SK-N-SH (cell line): ENCODE results near the gene ANGPTL7. TPM values are rescaled to one million over a fixed set of nuclear protein-coding genes. Genes with fewer than 3 reads are reported as not detected.

ENCODE experiments used
- CTCF ChIA-PET: fragments of 300-600, 350-600 bp; formaldehyde crosslinking; extraction: SDS; loops from one replicate; lab custom pipeline; 2021; lab: Yijun Ruan, JAX
- POLR2A ChIA-PET: fragments of 350-600 bp; sonication (Branson Sonifier 250); formaldehyde crosslinking; extraction: SDS; loops from one replicate; lab custom pipeline; 2020; ENCODE audit warnings: antibody characterized with exemption, inconsistent platforms; lab: Yijun Ruan, JAX
- DNase-seq: peaks from one replicate; pipeline ENCODE4 v3.0.0; 2012
- H2AFZ ChIP-seq: fragments of 200-600 bp; sonication (generic); 2 replicates; pipeline ENCODE4 v1.8.1; 2016; ENCODE audit warnings: antibody characterized with exemption, mild to moderate bottlenecking, low read depth
- H3F3A ChIP-seq: fragments of 200-600 bp; sonication (generic); replicated peaks from 2 replicates; pipeline ENCODE3; 2016; ENCODE audit warnings: antibody characterized with exemption, mild to moderate bottlenecking; ENCODE audit not compliant: insufficient read depth
- H3K27ac ChIP-seq, 2 experiments: fragments of 200-500 bp in 1 of 2; fragments of 200-600 bp in 1 of 2; sonication (Bioruptor generic) in 1 of 2; sonication (generic), shearing (Covaris generic) in 1 of 2; 2 replicates each; pipeline versions ENCODE4 v1.5.1 to v1.6.1; 2014 to 2016; ENCODE audit warnings: low read depth in 2 of 2, inconsistent platforms in 1 of 2, low read length in 1 of 2, mild to moderate bottlenecking in 1 of 2, mixed read lengths in 1 of 2
- H3K27me3 ChIP-seq: fragments of 200-600 bp; sonication (generic), shearing (Covaris generic); 2 replicates; pipeline ENCODE4 v1.6.1; 2016; ENCODE audit warnings: mixed run types; ENCODE audit not compliant: insufficient read depth
- H3K36me3 ChIP-seq, 2 experiments: fragments of 200-500 bp in 1 of 2; fragments of 200-600 bp in 1 of 2; sonication (Bioruptor generic) in 1 of 2; sonication (generic) in 1 of 2; replicated peaks in 1 of 2; 2 replicates each; pipeline versions ENCODE3 to v1.5.1; 2014 to 2016; ENCODE audit warnings: low read length in 1 of 2, mild to moderate bottlenecking in 1 of 2; ENCODE audit not compliant: insufficient read depth in 2 of 2, control insufficient read depth in 1 of 2
- H3K4me1 ChIP-seq, 2 experiments: fragments of 200-500 bp in 1 of 2; fragments of 200-600 bp in 1 of 2; sonication (Bioruptor generic) in 1 of 2; sonication (generic), shearing (Covaris generic) in 1 of 2; 2 replicates each; pipeline versions ENCODE4 v1.5.1 to v1.6.1; 2014 to 2016; ENCODE audit warnings: low read depth in 1 of 2, low read length in 1 of 2, mixed run types in 1 of 2; ENCODE audit not compliant: insufficient read depth in 2 of 2, control insufficient read depth in 1 of 2
- H3K4me2 ChIP-seq: fragments of 200-600 bp; sonication (generic), shearing (Covaris generic); 2 replicates; pipeline ENCODE4 v1.6.1; 2017; ENCODE audit warnings: mixed run types
- H3K4me3 ChIP-seq, 2 experiments: fragments of 200-500 bp in 1 of 2; fragments of 200-600 bp in 1 of 2; sonication (Bioruptor generic) in 1 of 2; sonication (generic), shearing (Covaris generic) in 1 of 2; 2 replicates each; pipeline versions ENCODE4 v1.5.1 to v1.8.1; 2014 to 2016; ENCODE audit warnings: low read depth in 2 of 2, inconsistent platforms in 1 of 2, low read length in 1 of 2, mild to moderate bottlenecking in 1 of 2, mixed read lengths in 1 of 2, moderate library complexity in 1 of 2
- H3K79me2 ChIP-seq: fragments of 200-600 bp; sonication (generic); 2 replicates; pipeline ENCODE4 v1.8.1; 2017; ENCODE audit warnings: mild to moderate bottlenecking; ENCODE audit not compliant: insufficient read depth
- H3K9ac ChIP-seq: fragments of 200-600 bp; sonication (generic); 2 replicates; pipeline ENCODE4 v1.6.1; 2017; ENCODE audit warnings: mixed run types
- H3K9me2 ChIP-seq: fragments of 200-600 bp; sonication (generic); 2 replicates; pipeline ENCODE4 v1.6.1; 2017; ENCODE audit warnings: mixed run types
- H3K9me3 ChIP-seq: fragments of 200-600 bp; sonication (generic); 2 replicates; pipeline ENCODE4 v1.6.1; 2017; ENCODE audit warnings: mixed run types, mild to moderate bottlenecking, moderate library complexity
- H4K20me1 ChIP-seq: fragments of 200-600 bp; sonication (generic); 2 replicates; pipeline ENCODE4 v1.6.1; 2017; ENCODE audit warnings: mild to moderate bottlenecking, mixed run types; ENCODE audit not compliant: insufficient read depth
- CTCF ChIP-seq: fragments of 200-600 bp; sonication (generic); IDR thresholded peaks from 2 replicates; pipeline ENCODE4 v1.6.1; 2017; ENCODE audit warnings: antibody characterized with exemption, mild to moderate bottlenecking, moderate library complexity
- EP300 ChIP-seq, 2 experiments: IDR thresholded peaks; 2 replicates each; pipeline versions ENCODE4 v1.4.0 to v1.6.1; 2012; ENCODE audit warnings: borderline replicate concordance in 1 of 2, low read depth in 1 of 2, low read length in 1 of 2
- EZH2phosphoT487 ChIP-seq: fragments of 200-600 bp; sonication (generic); IDR thresholded peaks from 2 replicates; pipeline ENCODE4 v1.6.1; 2017; ENCODE audit warnings: low read depth, mixed run types, mild to moderate bottlenecking, antibody characterized with exemption, moderate library complexity, borderline replicate concordance
- FOSL2 ChIP-seq: IDR thresholded peaks from 2 replicates; pipeline ENCODE4 v1.4.0; 2012; ENCODE audit warnings: low read depth, mild to moderate bottlenecking, moderate library complexity, borderline replicate concordance
- GABPA ChIP-seq: IDR thresholded peaks from 2 replicates; pipeline ENCODE4 v1.4.0; 2012; ENCODE audit warnings: low read depth, mild to moderate bottlenecking
- IRF3 ChIP-seq: fragments of 150-350 bp; IDR thresholded peaks from 2 replicates; pipeline ENCODE4 v1.6.1; 2016; ENCODE audit warnings: mild to moderate bottlenecking, low read depth, low read length
- JUND ChIP-seq: IDR thresholded peaks from 2 replicates; pipeline ENCODE4 v1.4.0; 2012
- MEF2A ChIP-seq: IDR thresholded peaks from 2 replicates; pipeline ENCODE4 v1.4.0; 2012; ENCODE audit warnings: low read depth, borderline replicate concordance
- NFIC ChIP-seq: IDR thresholded peaks from 2 replicates; pipeline ENCODE4 v1.4.0; 2012; ENCODE audit warnings: borderline replicate concordance
- POLR2AphosphoS5 ChIP-seq: IDR thresholded peaks from 2 replicates; pipeline ENCODE4 v1.6.1; 2012; ENCODE audit warnings: low read depth, low read length
- RAD21 ChIP-seq: IDR thresholded peaks from 2 replicates; pipeline ENCODE4 v1.6.1; 2012; ENCODE audit warnings: mild to moderate bottlenecking, low read length
- RCOR1 ChIP-seq: fragments of 150-350 bp; IDR thresholded peaks from 2 replicates; pipeline ENCODE4 v1.6.1; 2017; ENCODE audit warnings: antibody characterized with exemption, low read length
- RXRA ChIP-seq: IDR thresholded peaks from 2 replicates; pipeline ENCODE4 v1.4.0; 2012; ENCODE audit warnings: low read depth, mild to moderate bottlenecking, borderline replicate concordance
- TCF12 ChIP-seq: IDR thresholded peaks from 2 replicates; pipeline ENCODE4 v1.4.0; 2012
- TEAD4 ChIP-seq: IDR thresholded peaks from 2 replicates; pipeline ENCODE4 v1.4.0; 2012; ENCODE audit warnings: mild to moderate bottlenecking, borderline replicate concordance; ENCODE audit not compliant: insufficient read depth
- USF2 ChIP-seq: fragments of 150-350 bp; IDR thresholded peaks from 2 replicates; pipeline ENCODE4 v1.6.1; 2017; ENCODE audit warnings: antibody characterized with exemption, low read length, low read depth, borderline replicate concordance
- ZBTB33 ChIP-seq: IDR thresholded peaks from 2 replicates; pipeline ENCODE4 v1.4.0; 2012; ENCODE audit warnings: low read depth, borderline replicate concordance
- WGBS: methylation state at CpG from one replicate; pipeline ENCODE4 v1.1.6; 2017; ENCODE audit warnings: low lambda C conversion rate; 5-methylcytosine and 5-hydroxymethylcytosine counted together
- polyA plus RNA-seq, 3 experiments: library from polyadenylated mRNA; depleted of rRNA; stranded (reverse); fragments of >200 nt; gene quantifications; 2 replicates each; pipeline ENCODE4 v1.2.3, GENCODE V29; 2012

Gene ANGPTL7
- polyA plus RNA-seq, 1 of the 3 experiments (the other 2 are of a cell fraction): 0.08 TPM

- Histone ChIP-seq H2AFZ (no peak overlapping the region), H3K9me3 (no peaks in the 10 kb centered on the region), H3K79me2 (no peaks in the 10 kb centered on the region), H3K27ac (no peak overlapping the region), H4K20me1 (no peaks in the 10 kb centered on the region), H3K9me2 (no peaks in the 10 kb centered on the region), H3K36me3 (peaks cover 63 to 74% of the 10 kb centered on the region in 2 experiments), H3K27me3 (no peaks in the 10 kb centered on the region), H3K4me2 (no peak overlapping the region), H3K9ac (no peak overlapping the region), H3F3A (no peaks in the 10 kb centered on the region), H3K4me1 (no peaks in the 10 kb centered on the region), H3K4me3 (no peak overlapping the region)
- ChIA-PET CTCF (interaction anchor here (0.9 to 1.1 kb wide), 2 partner anchors 178 to 429 kb away, joined by 3 to 4 read pairs; no protein-coding TSS in a partner anchor), POLR2A (no interaction called here)
- no peak for DNase-seq
- 94% methylated on average over 3 of the region's 3 CpGs for WGBS
- no peak for TF ChIP-seq RCOR1
- no peak for TF ChIP-seq RAD21
- TF ChIP-seq TEAD4: no peak
- no peak for TF ChIP-seq JUND
- TF ChIP-seq FOSL2: no peak
- TF ChIP-seq IRF3: no peak
- no peak for TF ChIP-seq POLR2AphosphoS5
- no peak for TF ChIP-seq EP300 (IDR thresholded peaks at IDR 0.05; ENCODE audit: borderline replicate concordance in 1 of 2, low read depth in 1 of 2, low read length in 1 of 2)
- no peak for TF ChIP-seq CTCF
- no peak for TF ChIP-seq TCF12
- TF ChIP-seq GABPA: no peak
- no peak for TF ChIP-seq MEF2A
- TF ChIP-seq RXRA: no peak
- no peak for TF ChIP-seq USF2
- no peak for TF ChIP-seq ZBTB33
- TF ChIP-seq EZH2phosphoT487: no peak
- TF ChIP-seq NFIC: no peak
Observed at GRCh38 chr1:11214698-11215380, 25.7 kb downstream of the ANGPTL7 start.
